Measurements from ENCODE around the gene GOSR1. TPM values are rescaled to one million over a fixed set of nuclear protein-coding genes. Genes with fewer than 3 reads are reported as not detected.
"Not testable (repeated sequence)": the region's sequence is repeated elsewhere in the genome, so short reads cannot be mapped to it uniquely, and the experiment has no call there.

The GOSR1 gene
- total and polyA plus RNA-seq, 2 donors (not counting 3 experiments of a cell fraction or from before 2014, with no cell fraction given): 13.8 to 41.0 TPM

DNA sequence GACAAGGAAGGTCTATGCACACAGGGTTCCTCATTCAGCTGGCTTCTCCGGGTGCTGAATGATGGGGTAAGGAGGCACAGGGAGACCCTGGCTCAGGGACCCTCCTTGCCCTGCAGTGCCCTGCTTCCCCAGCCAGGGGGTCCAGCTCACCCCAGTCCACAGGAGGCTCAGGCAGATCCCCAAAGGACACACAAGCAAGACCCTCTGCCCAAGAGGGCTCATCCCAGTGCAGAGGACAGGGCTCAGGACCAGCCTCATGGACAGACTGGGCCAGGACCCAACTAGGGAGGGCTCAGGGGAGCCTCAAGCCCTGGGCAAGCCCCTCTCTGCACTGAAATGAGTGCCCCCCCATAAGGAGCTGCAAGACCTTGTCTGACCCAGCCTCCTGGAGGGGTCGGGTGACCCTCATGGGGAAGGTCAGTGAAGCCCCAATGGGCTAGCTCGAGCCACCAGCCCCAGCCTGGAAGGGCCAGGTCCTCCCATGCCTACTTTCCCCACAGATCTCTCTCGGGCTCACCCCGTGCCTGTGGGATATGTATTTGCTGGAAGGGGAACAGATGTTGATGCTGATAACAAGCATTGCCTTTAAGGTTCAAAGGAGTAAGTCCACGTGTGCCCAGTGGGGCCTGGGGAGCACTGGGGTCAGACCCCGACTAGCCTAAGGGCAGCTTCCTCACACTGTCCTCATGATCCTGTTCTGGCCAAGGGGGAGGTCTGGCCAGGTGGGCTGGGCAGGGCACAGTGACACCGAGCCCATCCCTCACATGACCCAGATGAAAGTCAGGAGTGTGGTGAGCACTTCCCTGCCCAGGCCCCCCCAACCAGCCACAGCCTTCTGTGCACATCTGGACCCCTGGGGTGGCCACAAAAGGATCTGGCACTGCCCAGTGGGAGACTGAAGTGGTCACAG lies 83.2 kb downstream of the GOSR1 start:
- H3K27ac ChIP-seq (ENCODE audit: insufficient read depth, low read depth, low read length); BruUV-seq (replicated peaks); H3K9me3 ChIP-seq (replicated peaks; ENCODE audit: control insufficient read depth, insufficient read depth, low read length); FAIRE-seq; H3K4me2 ChIP-seq (ENCODE audit: insufficient read depth, low read length); intact Hi-C loops (cut with micrococcal nuclease); H3K79me2 ChIP-seq (ENCODE audit: control insufficient read depth, insufficient read depth, low read length); dilution Hi-C loops (cut with MboI; ENCODE audit: extremely low pct_ligation_motif_present, low sequenced_read_pairs); H3K4me1 ChIP-seq (ENCODE audit: control insufficient read depth, extremely low read depth, insufficient read depth, low read length); H2AFZ ChIP-seq (ENCODE audit: low read depth, low read length); H4K20me1 ChIP-seq (replicated peaks; ENCODE audit: control insufficient read depth, extremely low read depth, insufficient read depth, low read length); H3K4me3 ChIP-seq (replicated peaks in 1 of 3; ENCODE audit: insufficient read depth in 1 of 3, low read depth in 1 of 3, low read length in 3 of 3); H3K36me3 ChIP-seq (ENCODE audit: control insufficient read depth in 2 of 2, extremely low read depth in 1 of 2, insufficient read depth in 2 of 2, low read length in 2 of 2); CTCF ChIA-PET; H3K27me3 ChIP-seq (ENCODE audit: control insufficient read depth in 2 of 2, insufficient read depth in 2 of 2, low read length in 2 of 2); DNase-seq (ENCODE audit: low read depth, low spot score); POLR2A ChIA-PET; H3K9me1 ChIP-seq (replicated peaks; ENCODE audit: control insufficient read depth, extremely low read depth, insufficient read depth, low read length); H3K9ac ChIP-seq (replicated peaks; ENCODE audit: extremely low read depth, insufficient read depth, low read length): not testable (repeated sequence)

DNA sequence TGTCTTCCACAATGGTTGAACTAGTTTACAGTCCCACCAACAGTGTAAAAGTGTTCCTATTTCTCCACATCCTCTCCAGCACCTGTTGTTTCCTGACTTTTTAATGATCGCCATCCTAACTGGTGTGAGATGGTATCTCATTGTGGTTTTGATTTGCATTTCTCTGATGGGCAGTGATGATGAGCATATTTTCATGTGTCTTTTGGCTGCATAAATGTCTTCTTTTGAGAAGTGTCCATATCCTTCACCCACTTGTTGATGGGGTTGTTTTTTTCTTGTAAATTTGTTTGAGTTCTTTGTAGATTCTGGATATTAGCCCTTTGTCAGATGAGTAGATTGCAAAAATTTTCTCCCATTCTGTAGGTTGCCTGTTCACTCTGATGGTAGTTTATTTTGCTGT lies 84.6 kb downstream of the GOSR1 start:
- H4K20me1 ChIP-seq (replicated peaks; ENCODE audit: control insufficient read depth, extremely low read depth, insufficient read depth, low read length); H3K4me2 ChIP-seq (ENCODE audit: insufficient read depth, low read length); H2AFZ ChIP-seq (ENCODE audit: low read depth, low read length); H3K9ac ChIP-seq (replicated peaks; ENCODE audit: extremely low read depth, insufficient read depth, low read length); POLR2A ChIA-PET; intact Hi-C loops (cut with micrococcal nuclease); H3K79me2 ChIP-seq (ENCODE audit: control insufficient read depth, insufficient read depth, low read length); H3K4me1 ChIP-seq (ENCODE audit: control insufficient read depth, extremely low read depth, insufficient read depth, low read length); H3K36me3 ChIP-seq (ENCODE audit: control insufficient read depth in 2 of 2, extremely low read depth in 1 of 2, insufficient read depth in 2 of 2, low read length in 2 of 2); DNase-seq (ENCODE audit: low read depth, low spot score); H3K9me1 ChIP-seq (replicated peaks; ENCODE audit: control insufficient read depth, extremely low read depth, insufficient read depth, low read length); FAIRE-seq; dilution Hi-C loops (cut with MboI; ENCODE audit: extremely low pct_ligation_motif_present, low sequenced_read_pairs); H3K9me3 ChIP-seq (replicated peaks; ENCODE audit: control insufficient read depth, insufficient read depth, low read length); H3K4me3 ChIP-seq (replicated peaks in 1 of 3; ENCODE audit: insufficient read depth in 1 of 3, low read depth in 1 of 3, low read length in 3 of 3); H3K27ac ChIP-seq (ENCODE audit: insufficient read depth, low read depth, low read length); CTCF ChIA-PET; BruUV-seq (replicated peaks): not testable (repeated sequence)
- peaks cover 0 to 12% of the 10 kb centered on the region in 2 experiments for H3K27me3 ChIP-seq (ENCODE audit: control insufficient read depth in 2 of 2, insufficient read depth in 2 of 2, low read length in 2 of 2)

DNA sequence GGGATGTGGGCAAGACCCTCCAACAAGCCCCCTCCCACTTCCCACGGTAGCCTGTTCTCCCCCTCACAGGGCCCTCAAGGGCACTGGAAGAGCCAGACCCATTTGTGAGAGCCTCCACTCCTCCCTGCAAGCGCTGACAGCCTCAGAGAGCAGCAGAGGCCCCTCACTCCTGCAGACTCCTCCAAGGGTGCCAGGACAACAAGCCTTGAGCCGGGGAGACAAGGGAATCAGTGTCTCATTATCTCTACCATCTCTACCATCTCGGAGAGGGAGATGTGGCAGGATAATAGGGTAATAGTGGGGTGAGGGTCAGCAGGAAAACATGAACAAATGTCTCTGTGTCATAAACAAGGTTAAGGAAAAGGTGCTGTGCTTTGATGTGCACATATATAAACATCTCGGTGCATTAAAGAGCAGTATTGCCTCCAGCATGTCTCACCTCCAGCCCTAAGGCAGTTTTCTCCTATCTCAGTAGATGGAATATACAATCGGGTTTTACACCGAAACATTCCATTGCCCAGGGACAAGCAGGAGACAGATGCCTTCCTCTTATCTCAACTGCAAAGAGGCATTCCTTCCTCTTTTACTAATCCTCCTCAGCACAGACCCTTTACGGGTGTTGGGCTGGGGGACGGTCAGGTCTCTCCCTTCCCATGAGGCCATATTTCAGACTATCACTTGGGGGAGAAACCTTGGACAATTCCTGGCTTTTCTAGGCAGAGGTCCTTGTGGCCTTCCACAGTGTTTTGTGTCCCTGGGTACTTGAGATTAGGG lies 86.1 kb downstream of the GOSR1 start:
- dilution Hi-C loops (cut with MboI; ENCODE audit: extremely low pct_ligation_motif_present, low sequenced_read_pairs); H3K4me1 ChIP-seq (ENCODE audit: control insufficient read depth, extremely low read depth, insufficient read depth, low read length); BruUV-seq (replicated peaks); DNase-seq (ENCODE audit: low read depth, low spot score); H2AFZ ChIP-seq (ENCODE audit: low read depth, low read length); intact Hi-C loops (cut with micrococcal nuclease); H3K27ac ChIP-seq (ENCODE audit: insufficient read depth, low read depth, low read length); H3K4me3 ChIP-seq (replicated peaks in 1 of 3; ENCODE audit: insufficient read depth in 1 of 3, low read depth in 1 of 3, low read length in 3 of 3); H3K9me1 ChIP-seq (replicated peaks; ENCODE audit: control insufficient read depth, extremely low read depth, insufficient read depth, low read length); H3K36me3 ChIP-seq (ENCODE audit: control insufficient read depth in 2 of 2, extremely low read depth in 1 of 2, insufficient read depth in 2 of 2, low read length in 2 of 2); H3K9ac ChIP-seq (replicated peaks; ENCODE audit: extremely low read depth, insufficient read depth, low read length); H3K4me2 ChIP-seq (ENCODE audit: insufficient read depth, low read length); H3K79me2 ChIP-seq (ENCODE audit: control insufficient read depth, insufficient read depth, low read length); CTCF ChIA-PET; H4K20me1 ChIP-seq (replicated peaks; ENCODE audit: control insufficient read depth, extremely low read depth, insufficient read depth, low read length); POLR2A ChIA-PET; H3K9me3 ChIP-seq (replicated peaks; ENCODE audit: control insufficient read depth, insufficient read depth, low read length): not testable (repeated sequence)
- peaks cover 0 to 12% of the 10 kb centered on the region in 2 experiments for H3K27me3 ChIP-seq (ENCODE audit: control insufficient read depth in 2 of 2, insufficient read depth in 2 of 2, low read length in 2 of 2)
- peak; percentile 43 for FAIRE-seq

GRCh38 chr17:30563905-30564390 lies 86.7 kb downstream of the GOSR1 start:
- CTCF ChIA-PET: interaction anchor here (1.1 kb wide), 1 partner anchor 54 kb away, joined by 3 read pairs; no protein-coding TSS in a partner anchor

More at GRCh38 chr17:30563905-30564390, 86.7 kb downstream of the GOSR1 start:
- FAIRE-seq; H4K20me1 ChIP-seq (replicated peaks; ENCODE audit: control insufficient read depth, extremely low read depth, insufficient read depth, low read length); H3K4me2 ChIP-seq (ENCODE audit: insufficient read depth, low read length); H3K4me1 ChIP-seq (ENCODE audit: control insufficient read depth, extremely low read depth, insufficient read depth, low read length); DNase-seq (ENCODE audit: low read depth, low spot score); H3K9me3 ChIP-seq (replicated peaks; ENCODE audit: control insufficient read depth, insufficient read depth, low read length); H3K9ac ChIP-seq (replicated peaks; ENCODE audit: extremely low read depth, insufficient read depth, low read length); BruUV-seq (replicated peaks); H3K36me3 ChIP-seq (ENCODE audit: control insufficient read depth in 2 of 2, extremely low read depth in 1 of 2, insufficient read depth in 2 of 2, low read length in 2 of 2); H3K4me3 ChIP-seq (replicated peaks in 1 of 3; ENCODE audit: insufficient read depth in 1 of 3, low read depth in 1 of 3, low read length in 3 of 3); H3K27ac ChIP-seq (ENCODE audit: insufficient read depth, low read depth, low read length); H2AFZ ChIP-seq (ENCODE audit: low read depth, low read length); intact Hi-C loops (cut with micrococcal nuclease); dilution Hi-C loops (cut with MboI; ENCODE audit: extremely low pct_ligation_motif_present, low sequenced_read_pairs); H3K79me2 ChIP-seq (ENCODE audit: control insufficient read depth, insufficient read depth, low read length); POLR2A ChIA-PET; H3K9me1 ChIP-seq (replicated peaks; ENCODE audit: control insufficient read depth, extremely low read depth, insufficient read depth, low read length): not testable (repeated sequence)
- H3K27me3 ChIP-seq (ENCODE audit: control insufficient read depth in 2 of 2, insufficient read depth in 2 of 2, low read length in 2 of 2): peaks cover 0 to 12% of the 10 kb centered on the region in 2 experiments
